HepG2 (cell line): ENCODE data around the gene NEURL3. TPM values are rescaled to one million over a fixed set of nuclear protein-coding genes. Genes with fewer than 3 reads are reported as not detected.

Experiments
- ATAC-seq: fragments of 200-7000 bp; cut with Tn5 transposase; 3 replicates; pipeline ENCODE4 v1.9.1; 2020; ENCODE audit warnings: mild to moderate bottlenecking, moderate library complexity
- BruUV-seq: library from RNA; stranded (reverse); fragments of 400-500 nt; replicated peaks from 2 replicates; lab custom pipeline; 2021; lab: Mats Ljungman, UMichigan
- CTCF ChIA-PET: fragments of 300-600 bp; formaldehyde crosslinking; extraction: SDS; loops from one replicate; lab custom pipeline; 2021; ENCODE audit warnings: low total read pairs, inconsistent platforms, low intra/inter-chr PET ratio; lab: Yijun Ruan, JAX
- POLR2A ChIA-PET: fragments of 350-600 bp; sonication (Branson Sonifier 250); formaldehyde crosslinking; loops from one replicate; lab custom pipeline; 2020; ENCODE audit warnings: antibody characterized with exemption, inconsistent platforms; lab: Yijun Ruan, JAX
- DNase-seq: peaks from one replicate; pipeline ENCODE4 v3.0.0-alpha.2; 2015; ENCODE audit warnings: low spot score
- FAIRE-seq: peaks from 3 replicates; lab custom pipeline; 2011; peaks lifted over from hg19 to GRCh38; lab: Jason Lieb, UNC
- H2AFZ ChIP-seq: one replicate; pipeline ENCODE4 v1.6.1; 2011; ENCODE audit warnings: low read length, inconsistent platforms
- H3K27ac ChIP-seq: fragments of 300-600 bp; 3 replicates; pipeline ENCODE4 v1.8.0; 2011; ENCODE audit warnings: mixed run types, mild to moderate bottlenecking, mixed read lengths, low read length, inconsistent platforms; ENCODE audit not compliant: insufficient read depth; ENCODE audit errors: extremely low read length
- H3K27me3 ChIP-seq, 2 experiments: fragments of 200-600 bp in 1 of 2; 2 replicates in 1 of 2; 3 replicates in 1 of 2; pipeline versions ENCODE4 v1.6.0 to v1.8.0; 2011; ENCODE audit warnings: low read length in 2 of 2, mild to moderate bottlenecking in 2 of 2, moderate library complexity in 2 of 2, inconsistent platforms in 1 of 2; ENCODE audit not compliant: insufficient read depth in 2 of 2, control insufficient read depth in 1 of 2
- H3K36me3 ChIP-seq, 2 experiments: fragments of 200-600 bp in 1 of 2; replicated peaks in 1 of 2; 2 replicates in 1 of 2; 3 replicates in 1 of 2; pipeline versions ENCODE4 v1.5.1 to v1.8.0; 2011; ENCODE audit warnings: low read length in 2 of 2, inconsistent platforms in 1 of 2; ENCODE audit not compliant: insufficient read depth in 2 of 2, control insufficient read depth in 1 of 2
- H3K4me1 ChIP-seq: 2 replicates; pipeline ENCODE4 v1.5.1; 2012; ENCODE audit warnings: low read length, inconsistent platforms; ENCODE audit not compliant: insufficient read depth
- H3K4me2 ChIP-seq: 2 replicates; pipeline ENCODE4 v1.6.0; 2011; ENCODE audit warnings: low read depth, low read length, inconsistent platforms
- H3K4me3 ChIP-seq, 3 experiments: fragments of 200-600 bp in 1 of 3; sonication (generic), shearing (Covaris generic) in 1 of 3; replicated peaks in 1 of 3; 2 replicates each; pipeline ENCODE4 v1.5.1; 2011 to 2016; ENCODE audit warnings: low read length in 3 of 3, inconsistent platforms in 2 of 3, low read depth in 2 of 3, mild to moderate bottlenecking in 2 of 3, control low read depth in 1 of 3, mixed read lengths in 1 of 3; ENCODE audit not compliant: insufficient read depth in 1 of 3
- H3K79me2 ChIP-seq: one replicate; pipeline ENCODE4 v1.6.1; 2011; ENCODE audit warnings: low read length, inconsistent platforms; ENCODE audit not compliant: insufficient read depth
- H3K9ac ChIP-seq: 2 replicates; pipeline ENCODE4 v1.6.0; 2011; ENCODE audit warnings: mild to moderate bottlenecking, low read depth, low read length, inconsistent platforms; ENCODE audit not compliant: insufficient read depth
- H3K9me3 ChIP-seq: 2 replicates; pipeline ENCODE4 v1.5.1; 2012; ENCODE audit warnings: mild to moderate bottlenecking, low read length
- H4K20me1 ChIP-seq: 2 replicates; pipeline ENCODE4 v1.6.0; 2011; ENCODE audit warnings: inconsistent platforms, mild to moderate bottlenecking, low read length, moderate library complexity; ENCODE audit not compliant: insufficient read depth
- AGO2 ChIP-seq: fragments of 200-400 bp; formaldehyde crosslinking; optimal IDR thresholded peaks from 2 replicates; pipeline ENCODE3; 2017; ENCODE audit warnings: mild to moderate bottlenecking, low read depth, low read length, moderate library complexity
- ELF1 ChIP-seq: sonication (generic); formaldehyde crosslinking; IDR thresholded peaks from 2 replicates; pipeline ENCODE4 v1.4.0; 2020; ENCODE audit warnings: missing genetic modification reagents
- SUZ12 ChIP-seq: fragments of 150-350 bp; IDR thresholded peaks from 2 replicates; pipeline ENCODE4 v1.6.1; 2014; ENCODE audit warnings: low read depth, low read length
- ZFAT ChIP-seq: sonication (generic); formaldehyde crosslinking; conservative IDR thresholded peaks from 2 replicates; pipeline ENCODE4 v1.8.1; 2023; ENCODE audit warnings: missing genetic modification reagents, inconsistent platforms
- ZNF326 ChIP-seq: sonication (generic); formaldehyde crosslinking; IDR thresholded peaks from 2 replicates; pipeline ENCODE4 v1.4.0; 2020; ENCODE audit warnings: missing genetic modification reagents, borderline replicate concordance
- ZNF841 ChIP-seq: sonication (generic); formaldehyde crosslinking; IDR thresholded peaks from 2 replicates; pipeline ENCODE4 v1.8.1; 2023; ENCODE audit warnings: missing genetic modification reagents, borderline replicate concordance
- WGBS: methylation state at CpG from one replicate; pipeline ENCODE4 v1.1.6; 2017; ENCODE audit warnings: low lambda C conversion rate; 5-methylcytosine and 5-hydroxymethylcytosine counted together
- in situ Hi-C: cut with HindIII; loops from 2 replicates; pipeline ENCODE4 v1.10.0; 2017; ENCODE audit warnings: low pct_unique_long_range_greater_than_20kb; ENCODE audit not compliant: extremely low pct_ligation_motif_present
- intact Hi-C: fragments of 100-400 bp; cut with micrococcal nuclease; formaldehyde crosslinking; loops from one replicate; pipeline ENCODE4 v1.10.0; 2022; ENCODE audit not compliant: unreplicated experiment
- polyA plus RNA-seq, 8 experiments: library from polyadenylated mRNA; depleted of rRNA in 3 of 8; stranded (reverse) in 7 of 8; unstranded in 1 of 8; fragments of >200 nt; fragmentation: Illumina TruSeq in 4 of 8; extraction: Trizol in 4 of 8; gene quantifications; 2 replicates each; pipeline versions ENCODE4 v1.2.1 to v1.2.3, GENCODE V29; 2011 to 2016; ENCODE audit warnings: low read depth in 4 of 8, missing spikeins in 1 of 8, mixed read lengths in 1 of 8; ENCODE audit not compliant: insufficient read depth in 1 of 8
- total RNA-seq, 5 experiments: library from RNA; depleted of rRNA; stranded (reverse); fragments of >200 nt; fragmentation: Illumina TruSeq; extraction: Trizol; gene quantifications; 2 replicates each; pipeline ENCODE4 v1.2.3, GENCODE V29; 2016; ENCODE audit warnings: low read depth in 1 of 5
- TF ChIP-seq, protein P1 (sequence below): sonication (generic); formaldehyde crosslinking; IDR thresholded peaks from 2 replicates; pipeline ENCODE4 v1.8.0; 2022; ENCODE audit warnings: missing genetic modification reagents, low read depth, mild to moderate bottlenecking, borderline replicate concordance
- TF ChIP-seq, protein P2 (sequence below): sonication (generic); formaldehyde crosslinking; IDR thresholded peaks from 2 replicates; pipeline ENCODE4 v1.5.0; 2020; ENCODE audit warnings: missing genetic modification reagents, mild to moderate bottlenecking, borderline replicate concordance

The NEURL3 gene
- total and polyA plus RNA-seq, 2 of the 13 experiments (the other 11 are each of a cell fraction or from before 2014, with no cell fraction given) = 0.16 to 1.2 TPM

DNA sequence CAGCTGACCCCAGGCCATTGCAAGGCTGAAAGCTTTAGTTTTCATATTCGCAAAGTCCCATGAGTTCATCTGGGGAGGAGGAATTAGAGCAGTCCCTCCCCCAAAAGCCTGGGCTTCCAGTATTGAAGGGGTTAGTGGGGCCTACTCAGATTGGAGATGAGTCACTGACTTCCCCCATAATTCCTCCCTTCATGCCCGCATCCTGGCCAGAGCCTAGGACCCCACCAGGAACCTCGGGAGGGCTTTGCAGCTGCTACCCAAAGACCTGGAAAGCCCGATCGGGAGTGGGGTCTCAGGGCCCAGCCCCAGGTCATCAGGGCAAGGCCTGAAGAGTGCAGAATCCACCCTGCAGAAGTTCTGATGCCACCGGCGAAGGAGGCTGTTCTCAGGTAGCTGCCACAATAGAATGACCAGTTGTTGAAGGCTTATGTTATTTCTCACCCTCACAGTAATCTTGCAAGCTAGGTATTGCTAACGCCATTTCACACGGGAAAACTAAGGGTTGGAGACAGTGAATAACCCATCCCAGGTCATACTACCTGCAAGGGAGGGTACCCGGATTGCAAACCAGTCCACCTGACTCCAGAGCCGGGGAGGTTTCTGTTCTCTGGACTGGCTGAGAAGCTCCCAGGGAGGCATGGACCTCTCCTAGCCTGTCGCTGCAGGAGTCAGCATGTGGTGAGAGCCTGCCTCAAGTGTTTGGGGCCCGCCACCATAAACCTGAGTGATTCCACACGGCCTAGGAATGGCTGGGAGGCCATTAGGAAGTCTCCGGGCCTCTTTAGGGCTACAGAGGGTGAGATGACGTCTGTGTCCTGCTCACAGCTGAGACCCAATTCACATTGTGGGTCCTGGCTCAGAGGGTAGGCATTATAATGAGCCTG lies 25.6 kb upstream of the NEURL3 start:
- H4K20me1 ChIP-seq = no peaks in the 10 kb centered on the region
- no peaks in the 10 kb centered on the region for H3K36me3 ChIP-seq
- 27% methylated on average over 15 of the region's 16 CpGs for WGBS
- TF ChIP-seq AGO2 = no peak
- no peak for TF ChIP-seq ELF1 (CRISPR knock-in tag)
- TF ChIP-seq ZNF841 (CRISPR knock-in tag) = no peak
- TF ChIP-seq, protein P1, sequence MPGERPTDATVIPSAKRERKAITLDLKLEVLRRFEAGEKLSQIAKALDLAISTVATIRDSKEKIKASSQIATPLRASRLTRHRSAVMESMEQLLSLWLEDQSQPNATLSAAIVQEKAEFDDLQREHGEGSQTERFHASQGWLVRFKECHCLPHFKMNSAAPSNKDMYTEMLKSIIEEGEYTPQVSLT = no peak
- no peak for TF ChIP-seq SUZ12
- TF ChIP-seq ZNF326 = no peak
- TF ChIP-seq ZFAT (CRISPR knock-in tag) = no peak
- TF ChIP-seq, protein P2, sequence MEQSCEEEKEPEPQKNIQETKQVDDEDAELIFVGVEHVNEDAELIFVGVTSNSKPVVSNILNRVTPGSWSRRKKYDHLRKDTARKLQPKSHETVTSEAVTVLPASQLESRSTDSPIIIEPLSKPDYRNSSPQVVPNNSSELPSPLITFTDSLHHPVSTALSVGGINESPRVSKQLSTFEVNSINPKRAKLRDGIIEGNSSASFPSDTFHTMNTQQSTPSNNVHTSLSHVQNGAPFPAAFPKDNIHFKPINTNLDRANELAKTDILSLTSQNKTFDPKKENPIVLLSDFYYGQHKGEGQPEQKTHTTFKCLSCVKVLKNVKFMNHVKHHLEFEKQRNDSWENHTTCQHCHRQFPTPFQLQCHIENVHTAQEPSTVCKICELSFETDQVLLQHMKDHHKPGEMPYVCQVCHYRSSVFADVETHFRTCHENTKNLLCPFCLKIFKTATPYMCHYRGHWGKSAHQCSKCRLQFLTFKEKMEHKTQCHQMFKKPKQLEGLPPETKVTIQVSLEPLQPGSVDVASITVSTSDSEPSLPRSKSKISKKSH = no peak
- intact Hi-C loops (no loop called here), in situ Hi-C loops (no loop called here)
- H3K79me2 ChIP-seq = no peaks in the 10 kb centered on the region
- BruUV-seq = no TSS peak
- no peak overlapping the region for H3K4me2 ChIP-seq
- DNase-seq (no peak), FAIRE-seq (no peak), ATAC-seq (no peak)
- ChIA-PET POLR2A (no interaction called here), CTCF (no interaction called here)
- H3K4me3 ChIP-seq = no peak overlapping the region
- H3K4me1 ChIP-seq = peaks cover 29% of the 10 kb centered on the region; the same call in 1 of the 2 replicates
- H2AFZ ChIP-seq = no peak overlapping the region
- H3K27ac ChIP-seq = no peak overlapping the region
- H3K9ac ChIP-seq = no peak overlapping the region
- peaks cover 24 to 84% of the 10 kb centered on the region in 2 experiments for H3K27me3 ChIP-seq
- H3K9me3 ChIP-seq = no peaks in the 10 kb centered on the region
